Body of pancreas (tissue), 4 donors: ENCODE measurements around the gene CTNNA2.

Source experiments
- CTCF ChIP-seq, 7 experiments: fragments of 450-650 bp in 4 of 7; fragments of 200-600 bp in 3 of 7; sonication (generic) in 3 of 7; IDR thresholded peaks; one replicate each; pipeline ENCODE4 v1.5.1; 2016 to 2019; ENCODE audit warnings: antibody characterized with exemption in 7 of 7
- POLR2A ChIP-seq, 3 donors: fragments of 450-650 bp; IDR thresholded peaks; one replicate each; pipeline ENCODE4 v1.6.1; 2016; ENCODE audit warnings: antibody characterized with exemption in 3 of 3, mild to moderate bottlenecking in 2 of 3

- TF ChIP-seq POLR2A (IDR thresholded peaks at IDR 0.05): no peak
- no peak for TF ChIP-seq CTCF (IDR thresholded peaks at IDR 0.05)
Measured at GRCh38 chr2:79702905-79703304, 190.1 kb downstream of the CTNNA2 start.
